ENCODE data around the gene FEZ2. TPM values are rescaled to one million over a fixed set of nuclear protein-coding genes. Genes with fewer than 3 reads are reported as not detected.

FEZ2 gene
- total and polyA plus RNA-seq, 3 experiments from 2014 or later, result 3.1 to 8.1 (median 6.9) TPM

GRCh38 chr2:36616947-36617346 is 19.0 kb upstream of the FEZ2 start:
- Histone ChIP-seq H3K27ac (ENCODE audit: low read depth, low read length) (no peak overlapping the region), H3K4me1 (ENCODE audit: insufficient read depth, low read length) (no peaks in the 10 kb centered on the region), H3K36me3 (ENCODE audit: insufficient read depth, low read length) (no peaks in the 10 kb centered on the region), H3K9me3 (ENCODE audit: low read length) (no peaks in the 10 kb centered on the region), H3K4me3 (ENCODE audit: low read length) (no peak overlapping the region), H3K27me3 (ENCODE audit: insufficient read depth, low read length, poor library complexity, severe bottlenecking) (peaks cover 2% of the 10 kb centered on the region)
- H3K4me1 Mint-ChIP-seq, result no peaks in the 10 kb centered on the region
- POLR2A ChIA-PET, result no interaction called here
- H3K27ac Mint-ChIP-seq, result peak overlapping the region in 2 of 8 donors; percentile 25 to 48
- peaks cover 9 to 19% of the 10 kb centered on the region in 2 donors for H3K27me3 Mint-ChIP-seq
- no peak for DNase-seq
- CTCF ChIA-PET, result no interaction called here
- H3K4me3 Mint-ChIP-seq, result no peak overlapping the region
- H3K9me3 Mint-ChIP-seq, result no peaks in the 10 kb centered on the region
- H3K36me3 Mint-ChIP-seq, result no peaks in the 10 kb centered on the region

- POLR2A ChIA-PET, result no interaction called here
- Mint-ChIP-seq H3K36me3 (no peaks in the 10 kb centered on the region), H3K4me1 (no peaks in the 10 kb centered on the region), H3K9me3 (no peaks in the 10 kb centered on the region), H3K27me3 (peaks cover 4 to 11% of the 10 kb centered on the region in 2 donors), H3K4me3 (no peak overlapping the region), H3K27ac (peak overlapping the region in 1 of 8 donors; percentile 35)
- DNase-seq, result no peak
- Histone ChIP-seq H3K9me3 (ENCODE audit: low read length) (no peaks in the 10 kb centered on the region), H3K27ac (ENCODE audit: low read depth, low read length) (no peak overlapping the region), H3K4me3 (ENCODE audit: low read length) (no peak overlapping the region), H3K27me3 (ENCODE audit: insufficient read depth, low read length, poor library complexity, severe bottlenecking) (no peaks in the 10 kb centered on the region), H3K36me3 (ENCODE audit: insufficient read depth, low read length) (no peaks in the 10 kb centered on the region), H3K4me1 (ENCODE audit: insufficient read depth, low read length) (no peaks in the 10 kb centered on the region)
- CTCF ChIA-PET, result interaction anchor here (1.0 kb wide), 1 partner anchor 23 kb away, joined by 3 read pairs; no protein-coding TSS in a partner anchor
These were observed 17.3 kb upstream of the FEZ2 start for GRCh38 chr2:36615222-36615621.

- no peaks in the 10 kb centered on the region for H3K9me3 Mint-ChIP-seq
These were observed 15.8 kb upstream of the FEZ2 start for GRCh38 chr2:36613801-36614200.

GRCh38 chr2:36611316-36611990 is 13.5 kb upstream of the FEZ2 start:
- no peaks in the 10 kb centered on the region for H3K36me3 ChIP-seq (ENCODE audit: insufficient read depth, low read length)
- H3K36me3 Mint-ChIP-seq, result no peaks in the 10 kb centered on the region
- DNase-seq, result no peak
- no peaks in the 10 kb centered on the region for H3K9me3 ChIP-seq (ENCODE audit: low read length)
- H3K4me1 ChIP-seq (ENCODE audit: insufficient read depth, low read length), result no peaks in the 10 kb centered on the region
- ChIA-PET CTCF (no interaction called here), POLR2A (no interaction called here)
- no peak overlapping the region for H3K27ac ChIP-seq (ENCODE audit: low read depth, low read length)
- H3K4me1 Mint-ChIP-seq, result no peaks in the 10 kb centered on the region
- H3K9me3 Mint-ChIP-seq, result no peaks in the 10 kb centered on the region
- H3K27me3 Mint-ChIP-seq, result peaks cover 6 to 15% of the 10 kb centered on the region in 2 donors
- no peaks in the 10 kb centered on the region for H3K27me3 ChIP-seq (ENCODE audit: insufficient read depth, low read length, poor library complexity, severe bottlenecking)
- H3K4me3 ChIP-seq (ENCODE audit: low read length), result no peak overlapping the region
- no peak overlapping the region for H3K4me3 Mint-ChIP-seq
- H3K27ac Mint-ChIP-seq, result peak overlapping the region in 2 of 8 donors; percentile 7 to 16

More at GRCh38 chr2:36613801-36614200, 15.8 kb upstream of the FEZ2 start:
- Histone ChIP-seq H3K4me3 (ENCODE audit: low read length) (no peak overlapping the region), H3K27me3 (ENCODE audit: insufficient read depth, low read length, poor library complexity, severe bottlenecking) (no peaks in the 10 kb centered on the region), H3K36me3 (ENCODE audit: insufficient read depth, low read length) (no peaks in the 10 kb centered on the region), H3K27ac (ENCODE audit: low read depth, low read length) (no peak overlapping the region), H3K4me1 (ENCODE audit: insufficient read depth, low read length) (no peaks in the 10 kb centered on the region), H3K9me3 (ENCODE audit: low read length) (no peaks in the 10 kb centered on the region)
- Mint-ChIP-seq H3K27ac (no peak overlapping the region), H3K4me3 (no peak overlapping the region), H3K36me3 (no peaks in the 10 kb centered on the region), H3K27me3 (peaks cover 2 to 6% of the 10 kb centered on the region in 2 donors), H3K4me1 (no peaks in the 10 kb centered on the region)
- ChIA-PET POLR2A (no interaction called here), CTCF (no interaction called here)
- no peak for DNase-seq

- H3K27me3 Mint-ChIP-seq, result peaks cover 6 to 29% of the 10 kb centered on the region in 2 donors
- no peaks in the 10 kb centered on the region for H3K27me3 ChIP-seq (ENCODE audit: insufficient read depth, low read length, poor library complexity, severe bottlenecking)
- no peaks in the 10 kb centered on the region for H3K36me3 ChIP-seq (ENCODE audit: insufficient read depth, low read length)
- no peaks in the 10 kb centered on the region for H3K4me1 Mint-ChIP-seq
- H3K36me3 Mint-ChIP-seq, result no peaks in the 10 kb centered on the region
- DNase-seq, result no peak
- ChIA-PET CTCF (interaction anchor here (1.1 kb wide), 1 partner anchor 9 kb away, joined by 3 read pairs; no protein-coding TSS in a partner anchor), POLR2A (no interaction called here)
- no peak overlapping the region for H3K27ac Mint-ChIP-seq
- no peaks in the 10 kb centered on the region for H3K4me1 ChIP-seq (ENCODE audit: insufficient read depth, low read length)
- H3K4me3 ChIP-seq (ENCODE audit: low read length), result no peak overlapping the region
- H3K4me3 Mint-ChIP-seq, result no peak overlapping the region
- H3K27ac ChIP-seq (ENCODE audit: low read depth, low read length), result no peak overlapping the region
- H3K9me3 ChIP-seq (ENCODE audit: low read length), result no peaks in the 10 kb centered on the region
- no peaks in the 10 kb centered on the region for H3K9me3 Mint-ChIP-seq
These were observed 11.5 kb upstream of the FEZ2 start for GRCh38 chr2:36609507-36609906.

- POLR2A ChIA-PET, result no interaction called here
- no peak for DNase-seq
These were observed 10.0 kb upstream of the FEZ2 start for GRCh38 chr2:36607947-36608346.

GRCh38 chr2:36606925-36607324 is 9.0 kb upstream of the FEZ2 start:
- no peaks in the 10 kb centered on the region for H3K4me1 ChIP-seq (ENCODE audit: insufficient read depth, low read length)
- no peak for DNase-seq
- no peak overlapping the region for H3K27ac ChIP-seq (ENCODE audit: low read depth, low read length)
- Mint-ChIP-seq H3K27me3 (peaks cover 6 to 29% of the 10 kb centered on the region in 2 donors), H3K27ac (no peak overlapping the region), H3K4me3 (no peak overlapping the region), H3K4me1 (no peaks in the 10 kb centered on the region), H3K36me3 (no peaks in the 10 kb centered on the region), H3K9me3 (no peaks in the 10 kb centered on the region)
- no peaks in the 10 kb centered on the region for H3K9me3 ChIP-seq (ENCODE audit: low read length)
- no peaks in the 10 kb centered on the region for H3K36me3 ChIP-seq (ENCODE audit: insufficient read depth, low read length)
- POLR2A ChIA-PET, result no interaction called here
- CTCF ChIA-PET, result no interaction called here
- H3K27me3 ChIP-seq (ENCODE audit: insufficient read depth, low read length, poor library complexity, severe bottlenecking), result no peaks in the 10 kb centered on the region
- no peak overlapping the region for H3K4me3 ChIP-seq (ENCODE audit: low read length)

More at GRCh38 chr2:36607947-36608346, 10.0 kb upstream of the FEZ2 start:
- Histone ChIP-seq H3K27ac (ENCODE audit: low read depth, low read length) (no peak overlapping the region), H3K27me3 (ENCODE audit: insufficient read depth, low read length, poor library complexity, severe bottlenecking) (no peaks in the 10 kb centered on the region), H3K4me3 (ENCODE audit: low read length) (no peak overlapping the region), H3K4me1 (ENCODE audit: insufficient read depth, low read length) (no peaks in the 10 kb centered on the region), H3K36me3 (ENCODE audit: insufficient read depth, low read length) (no peaks in the 10 kb centered on the region), H3K9me3 (ENCODE audit: low read length) (no peaks in the 10 kb centered on the region)
- no peaks in the 10 kb centered on the region for H3K9me3 Mint-ChIP-seq
- CTCF ChIA-PET, result no interaction called here
- H3K27ac Mint-ChIP-seq, result no peak overlapping the region
- no peaks in the 10 kb centered on the region for H3K36me3 Mint-ChIP-seq
- H3K4me3 Mint-ChIP-seq, result no peak overlapping the region
- peaks cover 6 to 29% of the 10 kb centered on the region in 2 donors for H3K27me3 Mint-ChIP-seq
- H3K4me1 Mint-ChIP-seq, result no peaks in the 10 kb centered on the region

GRCh38 chr2:36605273-36605672 is 7.3 kb upstream of the FEZ2 start:
- no peaks in the 10 kb centered on the region for H3K27me3 ChIP-seq (ENCODE audit: insufficient read depth, low read length, poor library complexity, severe bottlenecking)
- H3K4me3 ChIP-seq (ENCODE audit: low read length), result no peak overlapping the region
- H3K36me3 Mint-ChIP-seq, result no peaks in the 10 kb centered on the region
- H3K4me1 ChIP-seq (ENCODE audit: insufficient read depth, low read length), result no peaks in the 10 kb centered on the region
- H3K27me3 Mint-ChIP-seq, result peaks cover 6 to 23% of the 10 kb centered on the region in 2 donors
- DNase-seq, result no peak
- no peaks in the 10 kb centered on the region for H3K4me1 Mint-ChIP-seq
- H3K4me3 Mint-ChIP-seq, result no peak overlapping the region
- POLR2A ChIA-PET, result no interaction called here
- CTCF ChIA-PET, result no interaction called here
- no peaks in the 10 kb centered on the region for H3K36me3 ChIP-seq (ENCODE audit: insufficient read depth, low read length)
- H3K27ac Mint-ChIP-seq, result no peak overlapping the region
- H3K9me3 ChIP-seq (ENCODE audit: low read length), result no peaks in the 10 kb centered on the region
- no peak overlapping the region for H3K27ac ChIP-seq (ENCODE audit: low read depth, low read length)
- H3K9me3 Mint-ChIP-seq, result no peaks in the 10 kb centered on the region
